ENCODE measurements around the gene PARP9. TPM values are rescaled to one million over a fixed set of nuclear protein-coding genes. Genes with fewer than 3 reads are reported as not detected.

The PARP9 gene
- total RNA-seq, 1 experiment from 2014 or later, result 14.8 TPM

GRCh38 chr3:122488262-122488973 is 75.7 kb downstream of the PARP9 start:
- ATAC-seq (no peak), DNase-seq (no peak)
- Histone ChIP-seq H3K36me3 (ENCODE audit: low read depth, low read length) (peaks cover 33% of the 10 kb centered on the region), H3K27me3 (ENCODE audit: low read length) (no peaks in the 10 kb centered on the region), H3K9me3 (ENCODE audit: low read length) (no peaks in the 10 kb centered on the region), H4K20me1 (ENCODE audit: low read length) (peaks cover 16% of the 10 kb centered on the region), H3K79me2 (ENCODE audit: low read length) (peaks cover 87% of the 10 kb centered on the region), H3F3A (ENCODE audit: low read length, unreplicated experiment) (peaks cover 3% of the 10 kb centered on the region), H3K27ac (ENCODE audit: low read length) (no peak overlapping the region), H3K4me1 (ENCODE audit: insufficient read depth, low read length) (peaks cover 9% of the 10 kb centered on the region; the same call in 1 of the 2 replicates), H3K4me3 (ENCODE audit: low read length) (no peak overlapping the region), H3K9ac (ENCODE audit: low read length) (no peak overlapping the region), H3K4me2 (ENCODE audit: low read length) (no peak overlapping the region), H2AFZ (ENCODE audit: low read length) (no peak overlapping the region), H3K9me2 (replicated peaks; ENCODE audit: low read length) (no peaks in the 10 kb centered on the region)
- ChIA-PET POLR2A (ENCODE audit: unreplicated experiment) (no interaction called here), CTCF (no interaction called here)
- no TSS peak for BruUV-seq (replicated peaks)
- no peak for TF ChIP-seq EZH2phosphoT487 (IDR thresholded peaks at IDR 0.05; ENCODE audit: borderline replicate concordance, low read length)
- TF ChIP-seq, protein P1, sequence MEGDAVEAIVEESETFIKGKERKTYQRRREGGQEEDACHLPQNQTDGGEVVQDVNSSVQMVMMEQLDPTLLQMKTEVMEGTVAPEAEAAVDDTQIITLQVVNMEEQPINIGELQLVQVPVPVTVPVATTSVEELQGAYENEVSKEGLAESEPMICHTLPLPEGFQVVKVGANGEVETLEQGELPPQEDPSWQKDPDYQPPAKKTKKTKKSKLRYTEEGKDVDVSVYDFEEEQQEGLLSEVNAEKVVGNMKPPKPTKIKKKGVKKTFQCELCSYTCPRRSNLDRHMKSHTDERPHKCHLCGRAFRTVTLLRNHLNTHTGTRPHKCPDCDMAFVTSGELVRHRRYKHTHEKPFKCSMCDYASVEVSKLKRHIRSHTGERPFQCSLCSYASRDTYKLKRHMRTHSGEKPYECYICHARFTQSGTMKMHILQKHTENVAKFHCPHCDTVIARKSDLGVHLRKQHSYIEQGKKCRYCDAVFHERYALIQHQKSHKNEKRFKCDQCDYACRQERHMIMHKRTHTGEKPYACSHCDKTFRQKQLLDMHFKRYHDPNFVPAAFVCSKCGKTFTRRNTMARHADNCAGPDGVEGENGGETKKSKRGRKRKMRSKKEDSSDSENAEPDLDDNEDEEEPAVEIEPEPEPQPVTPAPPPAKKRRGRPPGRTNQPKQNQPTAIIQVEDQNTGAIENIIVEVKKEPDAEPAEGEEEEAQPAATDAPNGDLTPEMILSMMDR (conservative IDR thresholded peaks at IDR 0.05; ENCODE audit: low read depth, low read length), result no peak
- no peak for TF ChIP-seq EZH2 (IDR thresholded peaks at IDR 0.05; ENCODE audit: low read length, unreplicated experiment)
- intact Hi-C loops (cut with micrococcal nuclease), result no loop called here

- Histone ChIP-seq H3K4me2 (ENCODE audit: low read length) (no peak overlapping the region), H4K20me1 (ENCODE audit: low read length) (peaks cover 17% of the 10 kb centered on the region), H3K4me1 (ENCODE audit: insufficient read depth, low read length) (peaks cover 20% of the 10 kb centered on the region), H3K9me2 (replicated peaks; ENCODE audit: low read length) (no peaks in the 10 kb centered on the region), H3K36me3 (ENCODE audit: low read depth, low read length) (peaks cover 11% of the 10 kb centered on the region), H2AFZ (ENCODE audit: low read length) (no peak overlapping the region), H3K79me2 (ENCODE audit: low read length) (peaks cover 90% of the 10 kb centered on the region), H3K27me3 (ENCODE audit: low read length) (no peaks in the 10 kb centered on the region), H3K9me3 (ENCODE audit: low read length) (no peaks in the 10 kb centered on the region), H3K4me3 (ENCODE audit: low read length) (no peak overlapping the region), H3F3A (ENCODE audit: low read length, unreplicated experiment) (peaks cover 3% of the 10 kb centered on the region), H3K27ac (ENCODE audit: low read length) (no peak overlapping the region), H3K9ac (ENCODE audit: low read length) (no peak overlapping the region)
- TF ChIP-seq, protein P1 (conservative IDR thresholded peaks at IDR 0.05; ENCODE audit: low read depth, low read length), result no peak
- TF ChIP-seq EZH2phosphoT487 (IDR thresholded peaks at IDR 0.05; ENCODE audit: borderline replicate concordance, low read length), result no peak
- TF ChIP-seq EZH2 (IDR thresholded peaks at IDR 0.05; ENCODE audit: low read length, unreplicated experiment), result no peak
- ATAC-seq, result 0 out of 2 replicates have a peak, but pooled peaks have one; percentile 9
- ChIA-PET POLR2A (ENCODE audit: unreplicated experiment) (no interaction called here), CTCF (no interaction called here)
- no peak for DNase-seq
- intact Hi-C loops (cut with micrococcal nuclease), result no loop called here
- no TSS peak for BruUV-seq (replicated peaks)
These were observed 79.1 kb downstream of the PARP9 start for GRCh38 chr3:122484985-122485384.

- POLR2A ChIA-PET (ENCODE audit: unreplicated experiment), result no interaction called here
- no peak overlapping the region for H3K4me2 ChIP-seq (ENCODE audit: low read length)
- peaks cover under 1% of the 10 kb centered on the region; the same call in 1 of the 2 replicates for H3K36me3 ChIP-seq (ENCODE audit: low read depth, low read length)
- no TSS peak for BruUV-seq (replicated peaks)
- DNase-seq (no peak), ATAC-seq (no peak)
- H3K9me2 ChIP-seq (replicated peaks; ENCODE audit: low read length), result no peaks in the 10 kb centered on the region
- H3K79me2 ChIP-seq (ENCODE audit: low read length), result peaks cover 93% of the 10 kb centered on the region
- no peaks in the 10 kb centered on the region for H3F3A ChIP-seq (ENCODE audit: low read length, unreplicated experiment)
- no peak overlapping the region for H3K9ac ChIP-seq (ENCODE audit: low read length)
- peaks cover 20% of the 10 kb centered on the region for H3K4me1 ChIP-seq (ENCODE audit: insufficient read depth, low read length)
- no peaks in the 10 kb centered on the region for H3K27me3 ChIP-seq (ENCODE audit: low read length)
- peaks cover 18% of the 10 kb centered on the region; the same call in 1 of the 2 replicates for H4K20me1 ChIP-seq (ENCODE audit: low read length)
- H2AFZ ChIP-seq (ENCODE audit: low read length), result no peak overlapping the region
- no peaks in the 10 kb centered on the region for H3K9me3 ChIP-seq (ENCODE audit: low read length)
- intact Hi-C loops (cut with micrococcal nuclease), result no loop called here
- TF ChIP-seq EZH2 (IDR thresholded peaks at IDR 0.05; ENCODE audit: low read length, unreplicated experiment), result no peak
- TF ChIP-seq, protein P1 (conservative IDR thresholded peaks at IDR 0.05; ENCODE audit: low read depth, low read length), result no peak
- no peak for TF ChIP-seq EZH2phosphoT487 (IDR thresholded peaks at IDR 0.05; ENCODE audit: borderline replicate concordance, low read length)
- no peak overlapping the region for H3K27ac ChIP-seq (ENCODE audit: low read length)
- H3K4me3 ChIP-seq (ENCODE audit: low read length), result no peak overlapping the region
- CTCF ChIA-PET, result no interaction called here
These were observed 82.7 kb downstream of the PARP9 start for GRCh38 chr3:122481390-122481789.

Measured in PC-3 (cell line).